Chondrocyte (in vitro differentiated cells): ENCODE results near the gene SPAG5. TPM values are rescaled to one million over a fixed set of nuclear protein-coding genes. Genes with fewer than 3 reads are reported as not detected.

Experiments
- DNase-seq: peaks from one replicate; pipeline ENCODE4 v3.0.0; 2021; ENCODE audit warnings: mixed read lengths, low spot score
- H3K27ac Mint-ChIP-seq: one replicate; pipeline ENCODE4 v1.8.0; 2021; ENCODE audit warnings: mild to moderate bottlenecking, moderate library complexity, mixed read lengths; ENCODE audit not compliant: unreplicated experiment
- H3K27me3 Mint-ChIP-seq: 2 replicates; pipeline ENCODE4 v1.8.0; 2021; ENCODE audit warnings: low read depth, mixed read lengths
- H3K36me3 Mint-ChIP-seq: 2 replicates; pipeline ENCODE4 v1.8.0; 2021; ENCODE audit warnings: low read depth, mixed read lengths
- H3K4me1 Mint-ChIP-seq: 2 replicates; pipeline ENCODE4 v1.8.0; 2021; ENCODE audit warnings: low read depth, mild to moderate bottlenecking, mixed read lengths
- H3K4me3 Mint-ChIP-seq: one replicate; pipeline ENCODE4 v1.8.0; 2021; ENCODE audit warnings: mild to moderate bottlenecking, moderate library complexity, mixed read lengths; ENCODE audit not compliant: unreplicated experiment
- H3K9me3 Mint-ChIP-seq: 2 replicates; pipeline ENCODE4 v1.8.0; 2021; ENCODE audit warnings: low read depth, mixed read lengths
- CTCF ChIP-seq: fragments of 200-600 bp; sonication (generic); IDR thresholded peaks from 2 replicates; pipeline ENCODE4 v1.5.0; 2021; ENCODE audit warnings: antibody characterized with exemption, mild to moderate bottlenecking, moderate library complexity
- total RNA-seq: library from RNA; stranded (reverse); gene quantifications from 3 replicates; pipeline ENCODE4 v1.2.1, GENCODE V29; 2021

The SPAG5 gene
- total RNA-seq, 1 donor from 2014 or later: 12.9 TPM

GRCh38 chr17:28530250-28530649 is 68.6 kb downstream of the SPAG5 start:
- Mint-ChIP-seq H3K27ac (no peak overlapping the region), H3K9me3 (no peaks in the 10 kb centered on the region), H3K36me3 (no peaks in the 10 kb centered on the region), H3K4me3 (no peak overlapping the region), H3K4me1 (peaks cover 27% of the 10 kb centered on the region), H3K27me3 (peaks cover 3% of the 10 kb centered on the region)
- TF ChIP-seq CTCF: no peak
- no peak for DNase-seq

- H3K9me3 Mint-ChIP-seq: no peaks in the 10 kb centered on the region
- no peak for TF ChIP-seq CTCF
- no peak for DNase-seq
- no peaks in the 10 kb centered on the region for H3K27me3 Mint-ChIP-seq
- peaks cover 38% of the 10 kb centered on the region for H3K4me1 Mint-ChIP-seq
- no peaks in the 10 kb centered on the region for H3K36me3 Mint-ChIP-seq
- no peak overlapping the region for H3K4me3 Mint-ChIP-seq
- H3K27ac Mint-ChIP-seq: no peak overlapping the region
Measured at GRCh38 chr17:28529013-28529400, 69.8 kb downstream of the SPAG5 start.

- no peak for DNase-seq
- Mint-ChIP-seq H3K4me1 (peaks cover 38% of the 10 kb centered on the region), H3K4me3 (no peak overlapping the region), H3K9me3 (no peaks in the 10 kb centered on the region), H3K36me3 (no peaks in the 10 kb centered on the region), H3K27me3 (no peaks in the 10 kb centered on the region), H3K27ac (no peak overlapping the region)
- no peak for TF ChIP-seq CTCF
Measured at GRCh38 chr17:28528327-28529012, 70.4 kb downstream of the SPAG5 start.

GRCh38 chr17:28527859-28528258 is 71.0 kb downstream of the SPAG5 start:
- H3K36me3 Mint-ChIP-seq: no peaks in the 10 kb centered on the region
- no peak for DNase-seq
- no peaks in the 10 kb centered on the region for H3K9me3 Mint-ChIP-seq
- no peaks in the 10 kb centered on the region for H3K27me3 Mint-ChIP-seq
- peaks cover 36% of the 10 kb centered on the region for H3K4me1 Mint-ChIP-seq
- no peak for TF ChIP-seq CTCF
- no peak overlapping the region for H3K4me3 Mint-ChIP-seq
- H3K27ac Mint-ChIP-seq: no peak overlapping the region

Other genes starting within 250 kb of the SPAG5 start
- gene POLDIP2, start 241.5 kb downstream of the SPAG5 start, total RNA-seq: 70.1 to 70.8 TPM (median 70.4 TPM) in 3 replicates
- not detected in 3 replicates for gene SEBOX, start 233.8 kb downstream of the SPAG5 start, total RNA-seq
- 0.31 to 0.55 TPM (median 0.41 TPM) in 3 replicates for gene VTN, start 228.7 kb downstream of the SPAG5 start, total RNA-seq
- 22.2 to 24.1 TPM (median 23.0 TPM) in 3 replicates for gene SARM1, start 227.3 kb downstream of the SPAG5 start, total RNA-seq
- gene SLC46A1, start 192.8 kb downstream of the SPAG5 start, total RNA-seq: 12.7 to 13.2 TPM (median 13.0 TPM) in 3 replicates
- not detected in 3 replicates for gene SLC13A2, start 125.4 kb downstream of the SPAG5 start, total RNA-seq
- not detected in 3 replicates for gene FOXN1, start 92.7 kb downstream of the SPAG5 start, total RNA-seq
- gene UNC119, start 46.4 kb downstream of the SPAG5 start, total RNA-seq: 19.8 to 24.9 TPM (median 24.1 TPM) in 3 replicates
- gene PIGS, start 27.5 kb downstream of the SPAG5 start, total RNA-seq: 56.5 to 65.7 TPM (median 62.9 TPM) in 3 replicates
- gene ALDOC, start 22.1 kb downstream of the SPAG5 start, total RNA-seq: 3.9 to 9.5 TPM (median 8.0 TPM) in 3 replicates
- 4.7 to 9.0 TPM (median 6.4 TPM) in 3 replicates for gene RSKR, start 15.2 kb upstream of the SPAG5 start, total RNA-seq
- 112 to 158 TPM (median 114 TPM) in 3 replicates for gene BLTP2, start 46.1 kb upstream of the SPAG5 start, total RNA-seq
- 53.6 to 58.2 TPM (median 57.8 TPM) in 3 replicates for gene SDF2, start 62.9 kb upstream of the SPAG5 start, total RNA-seq
- 63.5 to 81.5 TPM (median 63.9 TPM) in 3 replicates for gene SUPT6H, start 63.2 kb upstream of the SPAG5 start, total RNA-seq
- gene PROCA1, start 112.9 kb upstream of the SPAG5 start, total RNA-seq: 1.4 to 2.3 TPM (median 2.0 TPM) in 3 replicates
- gene RAB34, start 118.8 kb upstream of the SPAG5 start, total RNA-seq: 128 to 132 TPM (median 131 TPM) in 3 replicates
- gene RPL23A, start 121.0 kb upstream of the SPAG5 start, total RNA-seq: 853 to 1,026 TPM (median 884 TPM) in 3 replicates
- gene TLCD1, start 127.2 kb upstream of the SPAG5 start, total RNA-seq: 12.4 to 12.9 TPM (median 12.6 TPM) in 3 replicates
- 5.3 to 6.1 TPM (median 5.5 TPM) in 3 replicates for gene NEK8, start 129.8 kb upstream of the SPAG5 start, total RNA-seq
- 68.0 to 76.3 TPM (median 73.3 TPM) in 3 replicates for gene TRAF4, start 145.0 kb upstream of the SPAG5 start, total RNA-seq
- 18.5 to 22.7 TPM (median 21.0 TPM) in 3 replicates for gene FAM222B, start 243.8 kb upstream of the SPAG5 start, total RNA-seq